ENCODE data around the gene TIRAP.
"Not testable (repeated sequence)": the region's sequence is repeated elsewhere in the genome, so short reads cannot be mapped to it uniquely, and the experiment has no call there.

Gene TIRAP

GRCh38 chr11:126253265-126253664, 29.6 kb upstream of the TIRAP start:
- no peak for TF ChIP-seq SNAI2 (CRISPR knock-in tag; IDR thresholded peaks at IDR 0.05)
- no peak for TF ChIP-seq TSHZ2 (CRISPR knock-in tag; IDR thresholded peaks at IDR 0.05)
- no peak for TF ChIP-seq TCF4 (CRISPR knock-in tag; IDR thresholded peaks at IDR 0.05; ENCODE audit: borderline replicate concordance)
- TF ChIP-seq PATZ1 (CRISPR knock-in tag; IDR thresholded peaks at IDR 0.05; ENCODE audit: borderline replicate concordance), result no peak
- TF ChIP-seq ARNTL (CRISPR knock-in tag; IDR thresholded peaks at IDR 0.05; ENCODE audit: borderline replicate concordance, low read depth), result no peak
- TF ChIP-seq ZFP3 (CRISPR knock-in tag; IDR thresholded peaks at IDR 0.05), result no peak
- no peak for TF ChIP-seq ZNF70 (CRISPR knock-in tag; IDR thresholded peaks at IDR 0.05)
- no peak for TF ChIP-seq PPARA (CRISPR knock-in tag; IDR thresholded peaks at IDR 0.05; ENCODE audit: borderline replicate concordance)
- TF ChIP-seq ZNF8 (CRISPR knock-in tag; IDR thresholded peaks at IDR 0.05), result no peak
- TF ChIP-seq GLIS3 (CRISPR knock-in tag; IDR thresholded peaks at IDR 0.05), result no peak
- TF ChIP-seq CSRNP3 (CRISPR knock-in tag; IDR thresholded peaks at IDR 0.05), result no peak
- TF ChIP-seq ISL1 (CRISPR knock-in tag; IDR thresholded peaks at IDR 0.05), result no peak
- no peak for TF ChIP-seq TOX (CRISPR knock-in tag; IDR thresholded peaks at IDR 0.05; ENCODE audit: borderline replicate concordance)
- no peak for TF ChIP-seq CSDC2 (CRISPR knock-in tag; IDR thresholded peaks at IDR 0.05)
- TF ChIP-seq ZFP30 (CRISPR knock-in tag; IDR thresholded peaks at IDR 0.05), result no peak
- no peak for ATAC-seq

GRCh38 chr11:126254819-126255218, 28.1 kb upstream of the TIRAP start:
- TF ChIP-seq RARB (CRISPR knock-in tag; IDR thresholded peaks at IDR 0.05), result no peak
- TF ChIP-seq CSRNP3 (CRISPR knock-in tag; IDR thresholded peaks at IDR 0.05), result no peak
- no peak for TF ChIP-seq ISL1 (CRISPR knock-in tag; IDR thresholded peaks at IDR 0.05)
- no peak for TF ChIP-seq OSR1 (CRISPR knock-in tag; IDR thresholded peaks at IDR 0.05)
- no peak for TF ChIP-seq PATZ1 (CRISPR knock-in tag; IDR thresholded peaks at IDR 0.05; ENCODE audit: borderline replicate concordance)
- TF ChIP-seq TOX (CRISPR knock-in tag; IDR thresholded peaks at IDR 0.05; ENCODE audit: borderline replicate concordance), result no peak
- TF ChIP-seq TSHZ2 (CRISPR knock-in tag; IDR thresholded peaks at IDR 0.05), result no peak
- TF ChIP-seq GLIS3 (CRISPR knock-in tag; IDR thresholded peaks at IDR 0.05), result no peak
- TF ChIP-seq PPARA (CRISPR knock-in tag; IDR thresholded peaks at IDR 0.05; ENCODE audit: borderline replicate concordance), result no peak
- TF ChIP-seq ZNF8 (CRISPR knock-in tag; IDR thresholded peaks at IDR 0.05), result no peak
- TF ChIP-seq ZFP3 (CRISPR knock-in tag; IDR thresholded peaks at IDR 0.05), result no peak
- no peak for TF ChIP-seq POU6F1 (CRISPR knock-in tag; IDR thresholded peaks at IDR 0.05; ENCODE audit: borderline replicate concordance, low read depth)
- no peak for TF ChIP-seq ARNTL (CRISPR knock-in tag; IDR thresholded peaks at IDR 0.05; ENCODE audit: borderline replicate concordance, low read depth)
- no peak for TF ChIP-seq ZNF565 (CRISPR knock-in tag; conservative IDR thresholded peaks at IDR 0.05; ENCODE audit: low read depth)
- no peak for TF ChIP-seq ZC3H10 (CRISPR knock-in tag; IDR thresholded peaks at IDR 0.05)
- TF ChIP-seq ZFP30 (CRISPR knock-in tag; IDR thresholded peaks at IDR 0.05), result no peak
- no peak for TF ChIP-seq BACH2 (CRISPR knock-in tag; IDR thresholded peaks at IDR 0.05; ENCODE audit: borderline replicate concordance)
- no peak for TF ChIP-seq CREB5 (CRISPR knock-in tag; IDR thresholded peaks at IDR 0.05; ENCODE audit: low read depth)
- ATAC-seq, result no peak

- ATAC-seq, result not testable (repeated sequence)
Observed at GRCh38 chr11:126255507-126255906, 27.4 kb upstream of the TIRAP start.

All from SK-N-SH treated with all-trans-retinoic acid at 6 μM for 48 hours (cell line).